Lung (tissue), 12 donors: Measurements from ENCODE around the gene COPG1. TPM values are rescaled to one million over a fixed set of nuclear protein-coding genes. Genes with fewer than 3 reads are reported as not detected.

Experiments used
- ATAC-seq: fragments of 200-7000 bp; cut with Tn5 transposase; one replicate; pipeline ENCODE4 v1.9.1; 2020; ENCODE audit warnings: moderate number of reproducible peaks; ENCODE audit not compliant: insufficient read depth, low FRiP score
- DNase-seq, 3 donors: peaks; one replicate each; pipeline ENCODE4 v3.0.0-alpha.2; 2013 to 2017
- H3K27ac ChIP-seq, 2 donors: one replicate each; pipeline ENCODE4 v1.5.1; 2013; ENCODE audit warnings: mild to moderate bottlenecking in 2 of 2, moderate library complexity in 2 of 2, control low read depth in 1 of 2, inconsistent platforms in 1 of 2, low read depth in 1 of 2, low read length in 1 of 2
- H3K27me3 ChIP-seq, 3 donors: one replicate each; pipeline ENCODE4 v1.5.1; 2013; ENCODE audit warnings: low read length in 2 of 3; ENCODE audit not compliant: control insufficient read depth in 3 of 3, insufficient read depth in 3 of 3
- H3K36me3 ChIP-seq, 4 donors: one replicate each; pipeline ENCODE4 v1.5.1; 2013; ENCODE audit warnings: low read length in 4 of 4, mild to moderate bottlenecking in 1 of 4, moderate library complexity in 1 of 4; ENCODE audit not compliant: control insufficient read depth in 4 of 4, insufficient read depth in 4 of 4
- H3K4me1 ChIP-seq, 5 donors: one replicate each; pipeline ENCODE4 v1.5.1; 2013; ENCODE audit warnings: low read length in 5 of 5, mild to moderate bottlenecking in 2 of 5, moderate library complexity in 1 of 5; ENCODE audit not compliant: control insufficient read depth in 5 of 5, insufficient read depth in 5 of 5
- H3K4me3 ChIP-seq: one replicate; pipeline ENCODE4 v1.5.1; 2013; ENCODE audit warnings: mild to moderate bottlenecking, control low read depth, moderate library complexity
- H3K9ac ChIP-seq, 2 donors: one replicate each; pipeline ENCODE4 v1.5.1; 2013; ENCODE audit warnings: low read length in 2 of 2, control low read depth in 1 of 2; ENCODE audit not compliant: insufficient read depth in 1 of 2
- H3K9me3 ChIP-seq, 4 donors: one replicate each; pipeline ENCODE4 v1.5.1; 2013; ENCODE audit warnings: low read length in 3 of 4, mild to moderate bottlenecking in 1 of 4, moderate library complexity in 1 of 4; ENCODE audit not compliant: control insufficient read depth in 4 of 4, insufficient read depth in 3 of 4
- CTCF ChIP-seq: IDR thresholded peaks from 2 replicates; pipeline ENCODE4 v1.5.1; 2012; ENCODE audit warnings: mild to moderate bottlenecking; ENCODE audit errors: control extremely low read depth, extremely low read depth
- WGBS, 2 donors: extraction: QIAGEN DNeasy Blood & Tissue Kit; methylation state at CpG; one replicate each; pipeline ENCODE4 v1.1.7; 2013; 5-methylcytosine and 5-hydroxymethylcytosine counted together
- polyA plus RNA-seq, 2 donors: library from polyadenylated mRNA; stranded (reverse); fragments of 200-250 nt; gene quantifications; one replicate each; pipeline ENCODE4 v1.2.1, GENCODE V29; 2013
- total RNA-seq, 2 donors: library from RNA; depleted of rRNA in 1 of 2; stranded (reverse); fragments of >200 nt in 1 of 2; gene quantifications; one replicate each; pipeline ENCODE4 v1.2.1, GENCODE V29; 2014 to 2021
- donor health status: control.
- donor health status: control.
- donor health status: Bipolar disorder and iron deficiency.
- donor health status: healthy.
- donor health status: DM: yes; HTN: yes; CAD: no.

The COPG1 gene
- total and polyA plus RNA-seq, 4 donors, result 126 to 234 (median 146) TPM

GRCh38 chr3:129324855-129325254 is 75.4 kb downstream of the COPG1 start:
- DNase-seq (no peak), ATAC-seq (no peak)
- H3K36me3 ChIP-seq, result peaks cover 0 to 7% (median 3%) of the 10 kb centered on the region in 4 donors
- H3K9me3 ChIP-seq, result no peaks in the 10 kb centered on the region
- H3K27ac ChIP-seq, result no peak overlapping the region
- no peak overlapping the region for H3K9ac ChIP-seq
- no peak overlapping the region for H3K4me3 ChIP-seq
- no peaks in the 10 kb centered on the region for H3K27me3 ChIP-seq
- no peaks in the 10 kb centered on the region for H3K4me1 ChIP-seq
- 91 to 94% methylated on average over 12 of the region's 12 CpGs for WGBS, 2 donors
- no peak for TF ChIP-seq CTCF

GRCh38 chr3:129325383-129325782 is 76.0 kb downstream of the COPG1 start:
- Histone ChIP-seq H3K36me3 (peaks cover 0 to 7% (median 3%) of the 10 kb centered on the region in 4 donors), H3K27ac (no peak overlapping the region), H3K4me1 (no peaks in the 10 kb centered on the region), H3K27me3 (no peaks in the 10 kb centered on the region), H3K4me3 (no peak overlapping the region), H3K9ac (no peak overlapping the region), H3K9me3 (no peaks in the 10 kb centered on the region)
- WGBS, 2 donors, result 80 to 93% methylated on average over 3 of the region's 3 CpGs
- TF ChIP-seq CTCF, result no peak
- DNase-seq (no peak), ATAC-seq (no peak)

- Histone ChIP-seq H3K27me3 (no peaks in the 10 kb centered on the region), H3K27ac (no peak overlapping the region), H3K4me3 (no peak overlapping the region), H3K9ac (no peak overlapping the region), H3K36me3 (peaks cover 0 to 6% (median under 1%) of the 10 kb centered on the region in 4 donors), H3K4me1 (no peaks in the 10 kb centered on the region), H3K9me3 (no peaks in the 10 kb centered on the region)
- no peak for DNase-seq
- no peak for TF ChIP-seq CTCF
- no peak for ATAC-seq
- WGBS, 2 donors, result 94 to 96% methylated on average over 12 of the region's 12 CpGs
Observed at GRCh38 chr3:129326138-129326537, 76.7 kb downstream of the COPG1 start.

- 94 to 96% methylated on average over 11 of the region's 11 CpGs for WGBS, 2 donors
- Histone ChIP-seq H3K9me3 (no peaks in the 10 kb centered on the region), H3K4me1 (no peaks in the 10 kb centered on the region), H3K36me3 (peaks cover 0 to 6% (median 0%) of the 10 kb centered on the region in 4 donors), H3K27ac (no peak overlapping the region), H3K4me3 (no peak overlapping the region), H3K9ac (no peak overlapping the region), H3K27me3 (no peaks in the 10 kb centered on the region)
- DNase-seq (no peak), ATAC-seq (no peak)
- TF ChIP-seq CTCF, result no peak
Observed at GRCh38 chr3:129326595-129326994, 77.2 kb downstream of the COPG1 start.
